Ecto neural progenitor cell (in vitro differentiated cells): Measurements from ENCODE around the gene CLIC4.
"Not testable (repeated sequence)": the region's sequence is repeated elsewhere in the genome, so short reads cannot be mapped to it uniquely, and the experiment has no call there.

Experiments
- DNase-seq: peaks from one replicate; pipeline ENCODE4 v3.0.0-alpha.2; 2018; ENCODE audit warnings: low spot score

Gene CLIC4

GRCh38 chr1:24745711-24746413 is 615 bp downstream of the CLIC4 start:
- DNase-seq: peak; percentile 60

GRCh38 chr1:24748191-24749121 is 3.2 kb downstream of the CLIC4 start:
- DNase-seq: no peak

- DNase-seq: no peak
These were observed 4.0 kb downstream of the CLIC4 start for GRCh38 chr1:24749252-24749651.

- no peak for DNase-seq
These were observed 4.6 kb downstream of the CLIC4 start for GRCh38 chr1:24749886-24750285.

GRCh38 chr1:24751833-24752232 is 6.6 kb downstream of the CLIC4 start:
- peak; percentile 28 for DNase-seq

GRCh38 chr1:24752305-24752704 is 7.1 kb downstream of the CLIC4 start:
- DNase-seq: peak; percentile 8

GRCh38 chr1:24754229-24754628 is 9.0 kb downstream of the CLIC4 start:
- no peak for DNase-seq

- DNase-seq: not testable (repeated sequence)
These were observed 10.1 kb downstream of the CLIC4 start for GRCh38 chr1:24755323-24755722.

- DNase-seq: no peak
These were observed 11.1 kb downstream of the CLIC4 start for GRCh38 chr1:24756395-24756794.

GRCh38 chr1:24759492-24759891 is 14.2 kb downstream of the CLIC4 start:
- no peak for DNase-seq

- no peak for DNase-seq
These were observed 16.3 kb downstream of the CLIC4 start for GRCh38 chr1:24761582-24761981.

GRCh38 chr1:24762133-24762676 is 17.0 kb downstream of the CLIC4 start:
- DNase-seq: no peak

GRCh38 chr1:24763671-24764070 is 18.4 kb downstream of the CLIC4 start:
- DNase-seq: no peak

- DNase-seq: no peak
These were observed 19.2 kb downstream of the CLIC4 start for GRCh38 chr1:24764439-24764838.

- DNase-seq: no peak
These were observed 19.6 kb downstream of the CLIC4 start for GRCh38 chr1:24764848-24765247.

GRCh38 chr1:24765308-24765988 is 20.2 kb downstream of the CLIC4 start:
- no peak for DNase-seq

- no peak for DNase-seq
These were observed 22.1 kb downstream of the CLIC4 start for GRCh38 chr1:24767351-24767750.

GRCh38 chr1:24768873-24769605 is 23.8 kb downstream of the CLIC4 start:
- DNase-seq: no peak

GRCh38 chr1:24769656-24770651 is 24.7 kb downstream of the CLIC4 start:
- DNase-seq: no peak

- DNase-seq: no peak
These were observed 25.6 kb downstream of the CLIC4 start for GRCh38 chr1:24770881-24771280.
